ENCODE results near the gene CEP55.
A peak's percentile ranks its signal among the peaks of the same experiment; 100 is the strongest.
"Not testable (repeated sequence)": the region's sequence is repeated elsewhere in the genome, so short reads cannot be mapped to it uniquely, and the experiment has no call there.

The CEP55 gene

GRCh38 chr10:93514521-93514920, 18.1 kb downstream of the CEP55 start:
- no peak for DNase-seq

- peak; percentile 71 to 88 for DNase-seq
Observed at GRCh38 chr10:93515071-93516005, 18.9 kb downstream of the CEP55 start.

- DNase-seq, result peak; percentile 59 to 87
Observed at GRCh38 chr10:93516006-93516380, 19.6 kb downstream of the CEP55 start.

GRCh38 chr10:93518531-93518930, 22.1 kb downstream of the CEP55 start:
- no peak for DNase-seq

- DNase-seq, result no peak
Observed at GRCh38 chr10:93535293-93535692, 38.9 kb downstream of the CEP55 start.

GRCh38 chr10:93540871-93541270, 44.5 kb downstream of the CEP55 start:
- not testable (repeated sequence) for DNase-seq

GRCh38 chr10:93541402-93542357, 45.3 kb downstream of the CEP55 start:
- DNase-seq, result peak; percentile 40 to 60

- DNase-seq, result no peak
Observed at GRCh38 chr10:93542358-93542791, 46.0 kb downstream of the CEP55 start.

- not testable (repeated sequence) for DNase-seq
Observed at GRCh38 chr10:93546995-93547394, 50.6 kb downstream of the CEP55 start.

- no peak for DNase-seq
Observed at GRCh38 chr10:93547522-93547921, 51.1 kb downstream of the CEP55 start.

GRCh38 chr10:93548376-93549071, 52.1 kb downstream of the CEP55 start:
- no peak for DNase-seq

GRCh38 chr10:93550606-93551005, 54.2 kb downstream of the CEP55 start:
- DNase-seq, result no peak

GRCh38 chr10:93552780-93553179, 56.4 kb downstream of the CEP55 start:
- no peak for DNase-seq

- no peak for DNase-seq
Observed at GRCh38 chr10:93553482-93554315, 57.3 kb downstream of the CEP55 start.

- no peak for DNase-seq
Observed at GRCh38 chr10:93554316-93554663, 57.9 kb downstream of the CEP55 start.

GRCh38 chr10:93554760-93555432, 58.5 kb downstream of the CEP55 start:
- peak; percentile 92 to 94 for DNase-seq

- no peak for DNase-seq
Observed at GRCh38 chr10:93559490-93559889, 63.1 kb downstream of the CEP55 start.

- DNase-seq, result no peak
Observed at GRCh38 chr10:93560541-93560940, 64.1 kb downstream of the CEP55 start.

GRCh38 chr10:93565446-93565845, 69.0 kb downstream of the CEP55 start:
- peak; percentile 91 to 93 for DNase-seq

GRCh38 chr10:93566435-93567276, 70.2 kb downstream of the CEP55 start, which contains the start of gene FFAR4:
FFAR4 (plus strand) TSS chr10:93566665; CDS start chr10:93566721, 56 bp downstream.
- peak; percentile 65 to 83 for DNase-seq

Data from inflammatory macrophage (primary cell).